Measurements from ENCODE around the gene ATP1A4.

The ATP1A4 gene

DNA sequence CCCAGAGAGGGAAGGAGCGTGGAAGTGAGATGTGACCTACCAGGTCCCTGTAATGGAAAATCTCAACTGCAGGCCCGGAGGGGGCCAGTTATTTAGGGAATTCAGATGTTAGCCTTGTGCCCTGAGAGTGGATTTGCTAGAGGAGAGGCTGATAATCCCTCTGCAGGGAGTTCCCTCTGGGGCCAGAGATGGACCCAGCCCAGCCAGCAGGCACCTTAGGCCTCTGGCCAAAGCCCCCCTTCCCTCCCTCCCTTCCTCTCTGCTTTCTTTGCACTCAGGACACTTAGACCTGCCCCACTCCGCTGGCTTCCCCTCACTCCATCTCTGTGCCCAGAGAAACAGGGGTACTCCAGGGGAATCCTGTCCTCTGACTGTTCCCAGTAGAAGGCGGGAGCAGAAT lies 37.3 kb upstream of the ATP1A4 start (continued):
- TF ChIP-seq TOX (CRISPR knock-in tag; IDR thresholded peaks at IDR 0.05; ENCODE audit: borderline replicate concordance), result no peak
- no peak for TF ChIP-seq CSDC2 (CRISPR knock-in tag; IDR thresholded peaks at IDR 0.05)
- TF ChIP-seq CREB5 (CRISPR knock-in tag; IDR thresholded peaks at IDR 0.05; ENCODE audit: low read depth), result no peak
- no peak for TF ChIP-seq ZNF565 (CRISPR knock-in tag; conservative IDR thresholded peaks at IDR 0.05; ENCODE audit: low read depth)

DNA sequence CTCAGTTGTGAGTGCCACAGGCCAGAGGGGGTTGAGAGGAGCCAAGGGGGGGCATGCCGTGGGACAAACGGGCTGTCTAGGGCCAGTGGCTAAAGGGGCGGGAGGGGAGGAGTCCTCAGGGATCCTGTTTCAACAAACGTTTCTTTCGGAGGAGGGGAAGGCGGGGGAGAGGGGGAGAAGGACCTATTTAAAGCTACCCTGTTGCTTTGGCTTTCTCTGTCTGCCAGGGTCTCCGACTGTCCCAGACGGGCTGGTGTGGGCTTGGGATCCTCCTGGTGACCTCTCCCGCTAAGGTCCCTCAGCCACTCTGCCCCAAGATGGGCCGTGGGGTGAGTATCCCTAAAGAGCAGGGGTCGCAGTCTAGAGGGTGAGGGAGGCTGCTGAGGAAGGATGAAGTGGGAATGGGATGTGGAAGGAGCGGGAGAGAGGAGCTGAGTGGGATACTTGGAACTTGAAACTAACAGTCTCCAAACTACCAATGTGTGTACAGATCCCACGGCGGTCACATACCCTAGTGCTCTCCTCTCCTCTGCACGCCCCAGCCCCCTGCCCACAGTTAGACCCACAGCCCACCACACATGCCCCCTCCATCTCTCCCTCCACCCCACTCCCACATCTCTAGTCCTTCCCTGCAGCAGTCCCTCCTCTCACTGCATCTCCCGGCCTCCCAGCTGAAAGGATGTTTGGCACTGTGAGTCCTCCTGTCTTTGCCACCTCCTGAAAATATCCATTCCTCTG lies 35.7 kb upstream of the ATP1A4 start, which contains the start of gene ATP1A2:
Gene ATP1A2 (plus strand): TSS at position 215 of the 738 bp plus-strand sequence. CDS start 103 bp downstream, at position 318.
- TF ChIP-seq ZNF70 (CRISPR knock-in tag; IDR thresholded peaks at IDR 0.05) (no peak), RARB (CRISPR knock-in tag; IDR thresholded peaks at IDR 0.05) (no peak), ZNF8 (CRISPR knock-in tag; IDR thresholded peaks at IDR 0.05) (no peak), ZFP3 (CRISPR knock-in tag; IDR thresholded peaks at IDR 0.05) (no peak), ZNF565 (CRISPR knock-in tag; conservative IDR thresholded peaks at IDR 0.05; ENCODE audit: low read depth) (no peak)

GRCh38 chr1:160116283-160117147 lies 34.9 kb upstream of the ATP1A4 start:
- ATAC-seq, result no peak
- TF ChIP-seq, protein P1, sequence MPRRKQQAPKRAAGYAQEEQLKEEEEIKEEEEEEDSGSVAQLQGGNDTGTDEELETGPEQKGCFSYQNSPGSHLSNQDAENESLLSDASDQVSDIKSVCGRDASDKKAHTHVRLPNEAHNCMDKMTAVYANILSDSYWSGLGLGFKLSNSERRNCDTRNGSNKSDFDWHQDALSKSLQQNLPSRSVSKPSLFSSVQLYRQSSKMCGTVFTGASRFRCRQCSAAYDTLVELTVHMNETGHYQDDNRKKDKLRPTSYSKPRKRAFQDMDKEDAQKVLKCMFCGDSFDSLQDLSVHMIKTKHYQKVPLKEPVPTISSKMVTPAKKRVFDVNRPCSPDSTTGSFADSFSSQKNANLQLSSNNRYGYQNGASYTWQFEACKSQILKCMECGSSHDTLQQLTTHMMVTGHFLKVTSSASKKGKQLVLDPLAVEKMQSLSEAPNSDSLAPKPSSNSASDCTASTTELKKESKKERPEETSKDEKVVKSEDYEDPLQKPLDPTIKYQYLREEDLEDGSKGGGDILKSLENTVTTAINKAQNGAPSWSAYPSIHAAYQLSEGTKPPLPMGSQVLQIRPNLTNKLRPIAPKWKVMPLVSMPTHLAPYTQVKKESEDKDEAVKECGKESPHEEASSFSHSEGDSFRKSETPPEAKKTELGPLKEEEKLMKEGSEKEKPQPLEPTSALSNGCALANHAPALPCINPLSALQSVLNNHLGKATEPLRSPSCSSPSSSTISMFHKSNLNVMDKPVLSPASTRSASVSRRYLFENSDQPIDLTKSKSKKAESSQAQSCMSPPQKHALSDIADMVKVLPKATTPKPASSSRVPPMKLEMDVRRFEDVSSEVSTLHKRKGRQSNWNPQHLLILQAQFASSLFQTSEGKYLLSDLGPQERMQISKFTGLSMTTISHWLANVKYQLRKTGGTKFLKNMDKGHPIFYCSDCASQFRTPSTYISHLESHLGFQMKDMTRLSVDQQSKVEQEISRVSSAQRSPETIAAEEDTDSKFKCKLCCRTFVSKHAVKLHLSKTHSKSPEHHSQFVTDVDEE (CRISPR knock-in tag; IDR thresholded peaks at IDR 0.05), result no peak
- no peak for TF ChIP-seq PPARA (CRISPR knock-in tag; IDR thresholded peaks at IDR 0.05; ENCODE audit: borderline replicate concordance)
- TF ChIP-seq ISL1 (CRISPR knock-in tag; IDR thresholded peaks at IDR 0.05), result no peak
- TF ChIP-seq BACH2 (CRISPR knock-in tag; IDR thresholded peaks at IDR 0.05; ENCODE audit: borderline replicate concordance), result no peak
- no peak for TF ChIP-seq CSDC2 (CRISPR knock-in tag; IDR thresholded peaks at IDR 0.05)
- TF ChIP-seq ESRRG (CRISPR knock-in tag; IDR thresholded peaks at IDR 0.05), result no peak
- TF ChIP-seq ZNF565 (CRISPR knock-in tag; conservative IDR thresholded peaks at IDR 0.05; ENCODE audit: low read depth), result no peak
- TF ChIP-seq TOX (CRISPR knock-in tag; IDR thresholded peaks at IDR 0.05; ENCODE audit: borderline replicate concordance), result no peak
- TF ChIP-seq RARB (CRISPR knock-in tag; IDR thresholded peaks at IDR 0.05), result no peak
- TF ChIP-seq ARNTL (CRISPR knock-in tag; IDR thresholded peaks at IDR 0.05; ENCODE audit: borderline replicate concordance, low read depth), result no peak
- no peak for TF ChIP-seq SNAI2 (CRISPR knock-in tag; IDR thresholded peaks at IDR 0.05)

More for the DNA sequence above, 35.7 kb upstream of the ATP1A4 start, which contains the start of gene ATP1A2:
- no peak for ATAC-seq

GRCh38 chr1:160117300-160117699 lies 34.1 kb upstream of the ATP1A4 start:
- no peak for ATAC-seq

GRCh38 chr1:160117709-160118183 lies 33.7 kb upstream of the ATP1A4 start:
- peak; percentile 42 for ATAC-seq
- TF ChIP-seq CREB5 (CRISPR knock-in tag; IDR thresholded peaks at IDR 0.05; ENCODE audit: low read depth) (no peak), RARB (CRISPR knock-in tag; IDR thresholded peaks at IDR 0.05) (no peak)

More at GRCh38 chr1:160117300-160117699, 34.1 kb upstream of the ATP1A4 start:
- TF ChIP-seq PPARA (CRISPR knock-in tag; IDR thresholded peaks at IDR 0.05; ENCODE audit: borderline replicate concordance), result no peak
- TF ChIP-seq ESRRG (CRISPR knock-in tag; IDR thresholded peaks at IDR 0.05), result no peak
- no peak for TF ChIP-seq ZFP30 (CRISPR knock-in tag; IDR thresholded peaks at IDR 0.05)
- no peak for TF ChIP-seq ZNF565 (CRISPR knock-in tag; conservative IDR thresholded peaks at IDR 0.05; ENCODE audit: low read depth)
- TF ChIP-seq SNAI2 (CRISPR knock-in tag; IDR thresholded peaks at IDR 0.05), result no peak

- TF ChIP-seq PPARA (CRISPR knock-in tag; IDR thresholded peaks at IDR 0.05; ENCODE audit: borderline replicate concordance), result no peak
- TF ChIP-seq, protein P1 (CRISPR knock-in tag; IDR thresholded peaks at IDR 0.05), result no peak
- no peak for TF ChIP-seq BACH2 (CRISPR knock-in tag; IDR thresholded peaks at IDR 0.05; ENCODE audit: borderline replicate concordance)
- ATAC-seq, result no peak
These were observed 32.5 kb upstream of the ATP1A4 start for GRCh38 chr1:160118928-160119327.

Measured in SK-N-SH treated with all-trans-retinoic acid at 6 μM for 48 hours (cell line).